KOPT-K1 (cell line): ENCODE measurements around the gene CDKL5.
"Not testable (repeated sequence)": the region's sequence is repeated elsewhere in the genome, so short reads cannot be mapped to it uniquely, and the experiment has no call there.

Experiments used
- H3K27ac ChIP-seq: fragments of 200-600 bp; sonication (generic); 2 replicates; pipeline ENCODE4 v1.5.1; 2016; ENCODE audit warnings: antibody characterized with exemption, mild to moderate bottlenecking, low read depth, low read length; ENCODE audit not compliant: poor library complexity, severe bottlenecking
- H3K36me3 ChIP-seq: fragments of 200-600 bp; sonication (generic); 2 replicates; pipeline ENCODE4 v1.5.1; 2017; ENCODE audit warnings: antibody characterized with exemption, mild to moderate bottlenecking, low read length, moderate library complexity; ENCODE audit not compliant: insufficient read depth
- H3K9me3 ChIP-seq: fragments of 200-600 bp; sonication (generic); 2 replicates; pipeline ENCODE4 v1.5.1; 2017; ENCODE audit warnings: antibody characterized with exemption, low read length, mild to moderate bottlenecking; ENCODE audit not compliant: insufficient read depth, poor library complexity, severe bottlenecking

Gene CDKL5

DNA sequence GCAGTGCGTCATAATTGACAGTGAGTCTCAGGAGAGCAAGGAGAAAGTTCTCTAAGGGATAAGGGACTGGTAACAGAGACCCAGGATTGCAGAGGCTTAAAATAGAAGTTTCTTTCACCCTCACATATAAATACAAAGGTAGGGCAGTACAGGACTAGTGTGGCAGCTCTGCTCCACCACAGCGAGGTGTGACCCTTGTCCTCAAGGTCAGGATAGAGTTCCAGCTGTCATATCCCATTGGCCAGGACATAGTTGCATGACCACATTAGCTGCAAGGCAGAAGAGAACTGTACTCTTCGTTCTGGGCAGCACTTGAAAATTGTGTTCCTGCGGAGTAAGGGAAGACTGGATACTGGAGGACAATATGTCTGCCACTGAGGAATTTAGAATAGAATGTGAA lies 152.0 kb downstream of the CDKL5 start:
- Histone ChIP-seq H3K9me3 (no peaks in the 10 kb centered on the region), H3K27ac (no peak overlapping the region), H3K36me3 (no peaks in the 10 kb centered on the region)

DNA sequence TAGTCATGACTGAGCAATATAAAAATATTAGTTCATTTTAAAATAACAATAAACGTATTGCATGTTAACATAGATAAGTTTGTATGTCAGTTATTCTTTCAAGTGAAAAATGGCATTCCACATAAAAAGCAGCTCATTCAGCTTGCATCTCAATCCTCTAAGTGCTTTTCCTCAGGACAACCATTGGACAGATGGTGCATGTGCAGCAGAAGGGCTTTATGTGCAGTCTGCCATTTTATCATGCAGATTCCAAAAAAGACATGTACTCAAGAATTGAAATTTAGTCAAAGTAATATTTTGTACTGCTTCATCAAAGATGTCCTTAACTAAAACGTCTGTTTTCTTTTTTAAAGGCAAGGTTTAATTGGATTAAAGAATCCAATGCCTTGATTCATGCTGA lies 153.1 kb downstream of the CDKL5 start:
- Histone ChIP-seq H3K36me3 (no peaks in the 10 kb centered on the region), H3K9me3 (no peaks in the 10 kb centered on the region), H3K27ac (no peak overlapping the region)

DNA sequence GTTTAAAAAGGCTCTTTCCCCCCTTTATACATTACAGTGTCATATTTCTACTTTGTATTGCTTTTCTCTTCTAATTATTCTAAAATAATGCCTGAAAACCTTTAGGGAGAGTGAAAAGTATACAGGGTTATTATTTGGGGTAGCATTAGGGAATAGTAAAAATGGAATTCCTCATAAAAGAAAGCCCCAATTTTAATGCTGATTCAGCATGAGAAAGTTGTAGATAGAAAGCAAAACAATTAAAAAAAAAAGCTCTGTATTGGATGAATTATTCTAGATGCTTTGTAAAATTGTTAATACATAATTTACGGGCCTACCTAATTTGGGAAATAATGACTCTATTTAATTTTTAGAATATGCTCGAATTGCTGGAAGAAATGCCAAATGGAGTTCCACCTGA lies 154.1 kb downstream of the CDKL5 start:
- no peaks in the 10 kb centered on the region for H3K36me3 ChIP-seq
- H3K27ac ChIP-seq, result no peak overlapping the region
- H3K9me3 ChIP-seq, result no peaks in the 10 kb centered on the region

DNA sequence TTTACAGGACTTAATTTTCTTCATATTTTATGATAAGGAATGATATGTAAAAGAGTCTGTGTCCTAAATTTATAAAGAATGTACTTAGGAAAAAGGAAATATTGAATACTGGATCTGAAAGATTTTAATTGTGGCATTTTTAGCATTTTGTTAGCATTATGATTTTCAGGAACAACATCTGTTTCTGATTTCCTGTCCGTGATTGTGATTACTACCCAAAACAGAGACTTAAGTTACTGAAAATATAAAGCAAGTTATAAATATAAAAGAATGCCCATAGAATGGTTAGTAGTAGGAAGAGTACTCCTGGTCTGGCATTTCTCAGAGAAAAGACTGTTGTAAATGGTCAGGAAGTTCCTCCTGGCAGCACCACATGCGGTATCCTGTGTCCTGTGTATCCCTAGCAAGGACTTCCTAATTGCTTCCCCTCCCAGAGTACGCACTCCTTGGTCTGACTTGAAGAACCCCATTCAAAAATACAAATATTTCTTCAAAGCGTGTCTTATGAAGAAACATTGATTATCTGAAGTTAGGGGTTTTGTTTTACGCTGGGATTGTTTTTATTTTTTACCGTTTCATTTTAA lies 157.6 kb downstream of the CDKL5 start:
- H3K9me3 ChIP-seq, result no peaks in the 10 kb centered on the region
- H3K27ac ChIP-seq, result no peak overlapping the region
- no peaks in the 10 kb centered on the region for H3K36me3 ChIP-seq

DNA sequence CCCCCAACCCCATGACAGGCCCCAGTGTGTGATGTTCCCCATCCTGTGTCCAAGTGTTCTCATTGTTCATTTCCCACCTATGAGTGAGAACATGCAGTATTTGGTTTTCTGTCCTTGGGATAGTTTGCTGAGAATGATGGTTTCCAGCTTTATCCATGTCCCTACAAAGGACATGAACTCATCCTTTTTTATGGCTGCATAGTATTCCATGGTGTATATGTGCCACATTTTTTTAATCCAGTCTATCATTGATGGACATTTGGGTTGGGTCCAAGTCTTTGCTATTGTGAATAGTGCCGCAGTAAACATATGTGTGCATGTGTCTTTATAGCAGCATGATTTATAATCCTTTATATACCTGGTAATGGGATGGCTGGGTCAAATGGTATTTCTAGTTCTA lies 163.9 kb downstream of the CDKL5 start:
- not testable (repeated sequence) for H3K27ac ChIP-seq, H3K9me3 ChIP-seq, H3K36me3 ChIP-seq

DNA sequence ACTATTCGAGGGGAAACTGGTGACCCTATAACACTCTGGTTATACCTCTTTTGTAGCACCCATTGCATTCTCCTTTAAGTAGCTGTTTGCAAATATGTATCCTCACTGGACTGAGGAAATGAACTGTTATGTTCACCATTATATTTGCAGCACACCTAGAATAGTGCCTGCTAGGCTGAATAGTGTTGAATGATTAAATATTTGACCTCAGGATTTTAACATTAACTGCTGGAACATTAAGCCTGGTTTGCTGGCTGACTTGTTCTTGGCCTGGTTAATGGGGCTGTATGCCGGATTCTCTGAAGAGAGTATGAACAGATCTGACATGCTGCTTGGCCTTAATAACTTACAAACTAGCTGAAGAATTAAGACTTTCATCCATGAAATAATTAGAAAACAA lies 166.4 kb downstream of the CDKL5 start:
- Histone ChIP-seq H3K27ac (no peak overlapping the region), H3K9me3 (no peaks in the 10 kb centered on the region), H3K36me3 (no peaks in the 10 kb centered on the region)

DNA sequence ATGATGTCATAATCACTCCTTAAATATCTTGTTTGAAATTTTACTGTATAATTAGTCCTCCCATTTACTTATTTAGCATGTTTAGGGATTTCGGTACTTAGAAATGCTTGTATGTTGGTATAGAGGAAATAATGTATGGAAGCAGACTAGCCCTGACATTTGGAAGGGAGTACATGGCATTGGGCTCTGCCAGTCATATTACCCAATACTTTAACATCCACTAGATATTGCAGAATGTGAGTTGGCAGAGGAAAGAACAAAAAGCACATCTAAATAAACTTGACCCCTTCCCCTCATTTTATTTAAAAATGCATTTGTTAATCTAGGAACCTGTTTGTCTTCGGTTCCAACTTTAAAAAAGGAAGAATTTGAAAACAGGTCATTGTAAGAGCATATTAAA lies 168.7 kb downstream of the CDKL5 start:
- Histone ChIP-seq H3K36me3 (no peaks in the 10 kb centered on the region), H3K9me3 (no peaks in the 10 kb centered on the region)

DNA sequence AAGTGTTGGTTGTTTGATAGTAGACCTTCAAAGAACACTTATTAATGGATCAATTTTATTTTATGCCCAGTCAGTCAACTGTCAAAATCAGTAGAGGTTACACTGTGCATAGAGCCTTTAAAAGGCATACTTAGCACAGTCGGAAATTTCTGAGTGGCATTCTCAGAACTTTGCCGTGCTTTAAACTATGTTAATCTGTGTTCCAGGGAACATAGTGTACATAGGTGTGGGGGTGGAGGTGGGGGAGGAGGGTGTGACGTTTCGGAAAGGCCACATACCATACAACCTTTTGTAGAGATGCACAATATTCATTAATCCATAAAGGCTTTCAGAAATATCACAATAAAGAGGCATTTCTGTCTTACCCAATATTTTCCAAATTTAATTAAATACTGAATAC lies 170.7 kb downstream of the CDKL5 start:
- Histone ChIP-seq H3K9me3 (no peaks in the 10 kb centered on the region), H3K36me3 (no peaks in the 10 kb centered on the region), H3K27ac (no peak overlapping the region)

More for the DNA sequence above, 168.7 kb downstream of the CDKL5 start:
- no peak overlapping the region for H3K27ac ChIP-seq

DNA sequence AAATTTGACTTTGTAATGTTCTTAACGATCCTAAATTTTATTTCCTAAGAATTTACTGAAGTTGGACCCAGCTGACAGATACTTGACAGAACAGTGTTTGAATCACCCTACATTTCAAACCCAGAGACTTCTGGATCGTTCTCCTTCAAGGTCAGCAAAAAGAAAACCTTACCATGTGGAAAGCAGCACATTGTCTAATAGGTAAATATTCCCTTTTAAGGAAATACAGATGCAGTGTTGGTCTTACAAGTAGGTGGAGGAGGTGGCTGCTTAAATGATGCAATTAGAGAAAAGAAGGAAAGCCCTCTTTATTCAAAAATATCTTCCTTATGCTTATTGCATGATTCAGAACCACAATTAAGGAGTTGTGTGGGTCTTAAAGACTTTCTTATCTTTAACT lies 173.0 kb downstream of the CDKL5 start:
- no peak overlapping the region for H3K27ac ChIP-seq
- H3K9me3 ChIP-seq, result no peaks in the 10 kb centered on the region
- H3K36me3 ChIP-seq, result no peaks in the 10 kb centered on the region

DNA sequence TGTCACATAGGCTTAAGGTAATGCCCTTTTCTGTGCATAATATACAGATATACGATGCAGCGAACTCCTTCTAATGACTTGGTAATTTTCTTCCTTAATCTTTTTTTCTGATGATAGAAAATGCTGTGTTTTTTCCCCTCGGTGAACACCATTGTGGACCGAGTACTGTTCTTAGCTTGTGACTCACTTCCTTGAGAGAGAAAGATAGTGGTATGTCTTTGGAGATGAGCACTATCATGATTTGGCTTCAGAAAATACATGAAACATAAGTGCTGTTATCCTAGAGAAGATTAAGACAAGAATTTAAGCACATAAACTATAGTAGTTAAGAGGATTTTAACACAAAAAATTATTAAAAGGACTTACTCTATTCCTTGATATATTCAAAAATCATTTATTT lies 182.6 kb downstream of the CDKL5 start:
- H3K36me3 ChIP-seq, result no peaks in the 10 kb centered on the region
- H3K9me3 ChIP-seq, result no peaks in the 10 kb centered on the region
- H3K27ac ChIP-seq, result no peak overlapping the region

DNA sequence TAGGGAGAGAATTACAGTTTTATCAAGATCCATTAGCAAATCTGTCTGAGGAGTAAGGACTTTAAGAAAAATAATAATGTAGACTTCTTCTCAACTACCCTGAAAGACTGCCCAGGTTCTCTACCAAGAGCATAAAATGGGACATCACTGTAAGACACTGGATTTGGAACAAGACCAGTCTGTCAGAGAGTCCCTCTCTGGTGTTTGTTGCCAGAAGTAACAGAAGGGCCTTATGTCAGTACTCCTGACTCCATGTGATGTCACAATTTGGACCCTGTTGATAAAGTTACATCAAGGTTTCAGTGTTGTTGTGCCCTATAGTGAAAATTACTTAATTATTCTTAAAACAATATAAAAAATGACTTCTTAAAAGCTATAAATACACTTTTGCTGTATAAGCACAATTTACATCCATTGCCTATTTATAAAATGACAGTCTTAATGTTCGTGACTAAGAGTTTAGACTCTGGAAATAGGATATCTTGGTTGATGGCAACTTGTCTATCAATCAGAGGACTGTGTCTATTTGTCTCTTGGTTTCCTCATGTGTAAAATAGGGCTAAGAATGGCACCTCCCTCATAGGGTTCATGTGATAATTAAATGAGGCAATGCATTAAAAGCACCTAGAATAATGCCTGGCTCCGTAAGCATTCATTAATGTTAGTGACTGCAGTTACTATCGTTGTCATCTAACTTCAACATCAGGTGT lies 188.7 kb downstream of the CDKL5 start:
- Histone ChIP-seq H3K36me3 (no peaks in the 10 kb centered on the region), H3K9me3 (no peaks in the 10 kb centered on the region), H3K27ac (no peak overlapping the region)

DNA sequence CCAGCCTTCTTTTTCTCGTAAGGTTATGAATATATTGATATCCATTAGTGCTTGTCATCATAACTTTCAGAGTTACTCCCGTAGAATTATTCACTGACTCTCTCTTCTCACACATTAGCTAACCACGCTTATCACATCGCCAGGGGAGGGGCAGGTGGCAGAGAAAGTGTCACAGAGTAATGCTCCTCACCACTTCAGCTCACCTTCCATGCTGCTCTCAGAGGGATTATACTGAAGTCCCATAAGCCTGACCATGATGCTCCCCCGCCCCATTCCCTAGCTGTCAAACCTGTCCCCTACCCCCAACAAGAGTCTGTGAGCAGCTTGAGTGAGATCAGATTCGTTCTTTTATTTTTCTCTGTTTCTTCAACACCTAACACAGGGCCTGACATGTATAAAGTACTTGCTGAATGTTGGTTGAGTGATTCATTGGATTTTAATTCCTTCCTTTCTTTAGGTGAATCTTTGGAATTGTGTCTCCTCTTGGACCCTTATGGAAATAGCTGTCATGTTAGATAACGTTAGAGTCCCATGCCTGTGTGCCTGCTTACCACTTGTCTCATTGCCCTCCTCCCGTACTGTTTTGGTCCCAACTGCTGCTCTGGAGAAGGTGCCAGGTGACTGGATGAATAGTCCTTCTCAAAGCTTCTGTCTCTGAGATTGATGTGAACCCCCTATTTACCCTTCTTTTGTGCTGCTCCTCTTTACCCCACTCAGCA lies 191.4 kb downstream of the CDKL5 start:
- no peaks in the 10 kb centered on the region for H3K36me3 ChIP-seq
- H3K27ac ChIP-seq, result no peak overlapping the region
- no peaks in the 10 kb centered on the region for H3K9me3 ChIP-seq

DNA sequence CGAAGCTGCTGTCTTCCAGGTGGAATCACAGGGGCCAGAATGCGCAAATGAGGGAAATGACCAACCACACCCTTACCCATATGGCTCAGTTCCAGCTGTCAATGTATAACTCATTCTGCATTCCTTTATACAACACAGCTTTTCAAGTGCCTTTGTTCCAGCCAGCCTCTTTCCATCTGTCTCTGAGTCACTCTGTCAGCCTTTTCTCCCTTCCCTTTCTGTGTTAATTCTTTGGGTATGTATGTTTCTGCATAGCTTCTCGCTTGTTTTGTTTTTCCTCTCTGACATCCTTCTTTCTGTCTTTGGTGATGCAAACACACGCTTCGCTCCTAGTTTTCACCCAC lies 192.0 kb downstream of the CDKL5 start:
- Histone ChIP-seq H3K27ac (no peak overlapping the region), H3K36me3 (no peaks in the 10 kb centered on the region), H3K9me3 (no peaks in the 10 kb centered on the region)

DNA sequence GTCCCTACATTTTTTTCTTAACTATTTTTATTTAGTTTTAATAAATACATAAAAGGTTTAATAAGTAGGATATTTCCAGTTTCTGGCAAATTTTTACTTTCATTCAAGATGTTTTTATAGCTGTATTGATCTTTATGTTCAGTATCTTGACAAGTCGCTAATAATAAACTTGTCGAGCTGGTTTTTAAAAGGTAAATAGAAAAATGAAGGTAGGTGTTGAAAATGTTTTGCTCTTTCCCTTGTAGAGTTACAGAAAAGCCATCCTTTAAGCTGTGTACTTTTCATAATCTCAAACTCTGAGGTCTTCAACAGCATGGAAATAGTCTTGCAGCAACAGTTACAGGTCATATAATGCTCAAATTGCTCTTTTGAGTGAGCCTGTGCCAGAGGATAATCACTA lies 193.9 kb downstream of the CDKL5 start:
- H3K27ac ChIP-seq, result no peak overlapping the region
- H3K36me3 ChIP-seq, result no peaks in the 10 kb centered on the region
- H3K9me3 ChIP-seq, result no peaks in the 10 kb centered on the region

DNA sequence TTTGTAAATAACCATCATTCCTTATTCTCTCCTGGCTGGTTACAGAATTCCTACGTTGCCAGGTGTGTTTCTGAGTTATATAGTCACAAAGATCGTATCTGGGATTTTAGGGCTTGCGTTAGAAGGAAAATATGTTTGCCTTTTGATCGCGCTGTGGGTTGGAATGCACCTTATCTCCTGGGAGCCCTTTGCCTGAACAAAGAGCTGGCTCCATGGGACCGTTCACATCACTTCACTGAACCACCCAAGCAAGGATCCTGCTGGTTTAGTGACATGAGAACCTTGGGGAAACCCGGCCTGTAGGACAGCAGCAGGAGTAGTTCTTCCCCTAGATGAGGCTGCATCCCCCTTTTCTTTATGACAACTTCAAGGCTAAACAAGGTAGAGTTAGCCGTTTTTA lies 194.9 kb downstream of the CDKL5 start:
- Histone ChIP-seq H3K36me3 (no peaks in the 10 kb centered on the region), H3K9me3 (no peaks in the 10 kb centered on the region), H3K27ac (no peak overlapping the region)

DNA sequence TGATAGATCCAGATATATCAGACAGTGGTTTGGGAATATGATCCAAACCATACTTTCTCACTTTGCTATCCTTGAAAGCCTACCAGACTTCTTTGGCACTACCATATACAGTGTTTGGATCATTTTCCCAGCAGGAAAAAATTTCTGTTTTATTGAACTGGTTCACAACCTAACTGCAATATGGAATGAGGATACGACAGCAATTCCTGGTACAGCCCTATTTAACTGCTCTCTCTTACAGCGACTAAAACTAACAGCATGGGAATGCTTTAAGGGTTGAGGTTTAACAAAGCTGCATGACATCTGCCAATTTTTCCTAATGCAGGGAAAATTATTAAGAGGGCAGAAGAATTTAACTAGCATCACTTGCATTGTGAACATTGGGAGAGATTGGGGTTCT lies 199.2 kb downstream of the CDKL5 start:
- Histone ChIP-seq H3K36me3 (no peaks in the 10 kb centered on the region), H3K27ac (no peak overlapping the region), H3K9me3 (no peaks in the 10 kb centered on the region)
